Measurements from ENCODE around the gene XBP1.

DNA sequence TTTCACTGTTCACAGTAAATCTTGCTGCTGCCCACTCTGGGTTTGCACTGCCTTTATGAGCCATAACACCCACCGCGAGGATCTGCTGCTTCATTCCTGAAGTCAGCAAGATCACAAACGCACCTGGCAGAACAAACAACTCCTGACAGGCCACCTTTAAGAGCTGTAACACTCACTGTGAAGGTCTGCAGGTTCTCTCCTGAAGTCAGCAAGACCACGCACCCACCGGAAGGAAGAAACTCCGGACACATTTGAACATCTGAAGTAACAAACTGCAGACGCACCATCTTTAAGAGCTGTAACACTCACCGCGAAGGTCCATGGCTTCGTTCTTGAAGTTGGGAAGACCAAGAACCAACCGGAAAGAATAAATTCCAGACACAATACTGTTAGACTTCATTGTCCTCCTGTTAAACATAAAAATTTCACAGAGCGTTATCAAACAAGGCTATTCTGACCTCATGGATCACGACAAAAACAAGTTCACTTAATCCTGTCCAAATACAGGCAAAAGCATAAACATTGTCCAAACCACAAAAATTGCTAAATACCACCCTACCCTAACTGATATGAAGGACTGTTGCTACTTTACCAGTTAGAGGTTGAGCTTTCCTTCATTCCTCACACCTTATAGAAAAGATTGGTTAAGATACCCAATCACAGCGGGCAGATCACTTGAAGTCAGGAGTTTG is 30.8 kb downstream of the XBP1 start:
- no peak for TF ChIP-seq POLR2A (IDR thresholded peaks at IDR 0.05; ENCODE audit: low read length)
- no peak for TF ChIP-seq GATA1 (IDR thresholded peaks at IDR 0.05; ENCODE audit: low read depth, low read length)

Measured in erythroblast (primary cell).